Measurements from ENCODE around the gene GALNT2.

The GALNT2 gene

GRCh38 chr1:230240446-230241086 lies 173.5 kb downstream of the GALNT2 start:
- H3K4me3 ChIP-seq (ENCODE audit: low read depth, low read length) = no peak overlapping the region
- H2AFZ ChIP-seq = no peak overlapping the region
- no peaks in the 10 kb centered on the region for H3K79me2 ChIP-seq
- H3K36me3 ChIP-seq (ENCODE audit: control insufficient read depth, insufficient read depth, low read length) = no peaks in the 10 kb centered on the region
- TF ChIP-seq, protein P1, sequence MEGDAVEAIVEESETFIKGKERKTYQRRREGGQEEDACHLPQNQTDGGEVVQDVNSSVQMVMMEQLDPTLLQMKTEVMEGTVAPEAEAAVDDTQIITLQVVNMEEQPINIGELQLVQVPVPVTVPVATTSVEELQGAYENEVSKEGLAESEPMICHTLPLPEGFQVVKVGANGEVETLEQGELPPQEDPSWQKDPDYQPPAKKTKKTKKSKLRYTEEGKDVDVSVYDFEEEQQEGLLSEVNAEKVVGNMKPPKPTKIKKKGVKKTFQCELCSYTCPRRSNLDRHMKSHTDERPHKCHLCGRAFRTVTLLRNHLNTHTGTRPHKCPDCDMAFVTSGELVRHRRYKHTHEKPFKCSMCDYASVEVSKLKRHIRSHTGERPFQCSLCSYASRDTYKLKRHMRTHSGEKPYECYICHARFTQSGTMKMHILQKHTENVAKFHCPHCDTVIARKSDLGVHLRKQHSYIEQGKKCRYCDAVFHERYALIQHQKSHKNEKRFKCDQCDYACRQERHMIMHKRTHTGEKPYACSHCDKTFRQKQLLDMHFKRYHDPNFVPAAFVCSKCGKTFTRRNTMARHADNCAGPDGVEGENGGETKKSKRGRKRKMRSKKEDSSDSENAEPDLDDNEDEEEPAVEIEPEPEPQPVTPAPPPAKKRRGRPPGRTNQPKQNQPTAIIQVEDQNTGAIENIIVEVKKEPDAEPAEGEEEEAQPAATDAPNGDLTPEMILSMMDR (IDR thresholded peaks at IDR 0.05) = no peak
- no peak overlapping the region for H3K9ac ChIP-seq
- no peak overlapping the region for H3K4me2 ChIP-seq (ENCODE audit: low read length)
- no peak overlapping the region for H3K27ac ChIP-seq
- H3K9me3 ChIP-seq (ENCODE audit: control insufficient read depth, low read length) = no peaks in the 10 kb centered on the region
- peaks cover 2% of the 10 kb centered on the region for H3K4me1 ChIP-seq
- no peaks in the 10 kb centered on the region for H3K27me3 ChIP-seq (ENCODE audit: control insufficient read depth, insufficient read depth, low read length)

- H3K4me3 ChIP-seq (ENCODE audit: low read depth, low read length) = no peak overlapping the region
- no peak overlapping the region for H3K27ac ChIP-seq
- H3K9ac ChIP-seq = no peak overlapping the region
- H2AFZ ChIP-seq = no peak overlapping the region
- no peaks in the 10 kb centered on the region for H3K79me2 ChIP-seq
- H3K9me3 ChIP-seq (ENCODE audit: control insufficient read depth, low read length) = no peaks in the 10 kb centered on the region
- TF ChIP-seq, protein P1 (IDR thresholded peaks at IDR 0.05) = no peak
- no peaks in the 10 kb centered on the region for H3K27me3 ChIP-seq (ENCODE audit: control insufficient read depth, insufficient read depth, low read length)
- no peak overlapping the region for H3K4me2 ChIP-seq (ENCODE audit: low read length)
- H3K36me3 ChIP-seq (ENCODE audit: control insufficient read depth, insufficient read depth, low read length) = no peaks in the 10 kb centered on the region
- H3K4me1 ChIP-seq = no peaks in the 10 kb centered on the region
These were observed 175.3 kb downstream of the GALNT2 start for GRCh38 chr1:230242326-230242725.

DNA sequence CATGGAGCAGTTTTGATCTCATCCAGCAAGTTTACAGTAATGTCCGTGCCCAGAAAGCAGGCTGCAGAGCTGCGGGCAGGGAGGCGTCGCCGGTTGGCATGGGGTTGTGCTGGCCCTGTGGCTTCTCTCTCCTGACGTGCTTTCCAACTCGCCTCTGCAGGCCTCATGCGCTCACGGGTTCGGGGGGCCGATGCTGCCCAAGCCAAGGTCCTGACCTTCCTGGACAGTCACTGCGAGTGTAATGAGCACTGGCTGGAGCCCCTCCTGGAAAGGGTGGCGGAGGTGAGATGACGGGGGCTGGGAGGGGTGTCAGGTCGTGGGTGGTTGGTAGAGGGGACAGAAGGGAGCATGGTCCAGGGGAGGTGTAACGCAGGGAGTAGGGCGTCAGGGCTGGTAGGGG lies 176.1 kb downstream of the GALNT2 start:
- no peaks in the 10 kb centered on the region for H3K36me3 ChIP-seq (ENCODE audit: control insufficient read depth, insufficient read depth, low read length)

GRCh38 chr1:230243583-230244353 lies 176.7 kb downstream of the GALNT2 start:
- Histone ChIP-seq H3K36me3 (ENCODE audit: control insufficient read depth, insufficient read depth, low read length) (no peaks in the 10 kb centered on the region), H3K4me1 (no peaks in the 10 kb centered on the region), H3K27ac (no peak overlapping the region), H3K79me2 (no peaks in the 10 kb centered on the region), H2AFZ (no peak overlapping the region), H3K4me2 (ENCODE audit: low read length) (no peak overlapping the region), H3K9me3 (ENCODE audit: control insufficient read depth, low read length) (no peaks in the 10 kb centered on the region), H3K27me3 (ENCODE audit: control insufficient read depth, insufficient read depth, low read length) (no peaks in the 10 kb centered on the region), H3K4me3 (ENCODE audit: low read depth, low read length) (no peak overlapping the region), H3K9ac (no peak overlapping the region)
- TF ChIP-seq, protein P1 (IDR thresholded peaks at IDR 0.05) = no peak

More for the DNA sequence above, 176.1 kb downstream of the GALNT2 start:
- H3K4me3 ChIP-seq (ENCODE audit: low read depth, low read length) = no peak overlapping the region
- no peaks in the 10 kb centered on the region for H3K9me3 ChIP-seq (ENCODE audit: control insufficient read depth, low read length)
- no peak overlapping the region for H3K27ac ChIP-seq
- H2AFZ ChIP-seq = no peak overlapping the region
- no peak overlapping the region for H3K9ac ChIP-seq
- no peaks in the 10 kb centered on the region for H3K27me3 ChIP-seq (ENCODE audit: control insufficient read depth, insufficient read depth, low read length)
- H3K4me1 ChIP-seq = no peaks in the 10 kb centered on the region
- TF ChIP-seq, protein P1 (IDR thresholded peaks at IDR 0.05) = no peak
- no peak overlapping the region for H3K4me2 ChIP-seq (ENCODE audit: low read length)
- no peaks in the 10 kb centered on the region for H3K79me2 ChIP-seq

Measured in parathyroid adenoma (tissue), 2 donors.